HEK293 (cell line): Measurements from ENCODE around the gene CCSER1.

Experiments
- CTCF ChIA-PET: fragments of 350-600 bp; formaldehyde crosslinking; extraction: SDS; loops from one replicate; lab custom pipeline; 2021; ENCODE audit warnings: antibody characterized with exemption; lab: Yijun Ruan, JAX
- POLR2A ChIA-PET: fragments of 300-600 bp; formaldehyde crosslinking; extraction: SDS; loops from one replicate; lab custom pipeline; 2020; ENCODE audit warnings: antibody characterized with exemption, inconsistent platforms; lab: Yijun Ruan, JAX
- H3K27ac ChIP-seq: fragments of 200-500 bp; sonication (Bioruptor generic); 2 replicates; pipeline ENCODE4 v1.5.1; 2014; ENCODE audit warnings: low read depth, low read length, control low read depth, inconsistent platforms; ENCODE audit errors: extremely low read depth
- H3K36me3 ChIP-seq, 2 experiments: fragments of 200-500 bp in 1 of 2; sonication (Bioruptor generic) in 1 of 2; 1 replicate in 1 of 2; 2 replicates in 1 of 2; pipeline ENCODE4 v1.5.1; 2014 to 2017; ENCODE audit warnings: inconsistent platforms in 2 of 2, low read length in 2 of 2; ENCODE audit not compliant: control insufficient read depth in 2 of 2, insufficient read depth in 1 of 2
- H3K4me1 ChIP-seq: fragments of 200-500 bp; sonication (Bioruptor generic); 2 replicates; pipeline ENCODE4 v1.5.1; 2014; ENCODE audit warnings: mild to moderate bottlenecking, low read length, inconsistent platforms; ENCODE audit not compliant: control insufficient read depth, insufficient read depth
- H3K4me3 ChIP-seq: 2 replicates; pipeline ENCODE4 v1.5.1; 2011; ENCODE audit warnings: low read depth, mild to moderate bottlenecking, control low read depth, low read length, moderate library complexity
- H3K9me3 ChIP-seq: fragments of 200-500 bp; sonication (Bioruptor generic); 2 replicates; pipeline ENCODE4 v1.5.1; 2014; ENCODE audit warnings: low read depth, low read length, inconsistent platforms; ENCODE audit not compliant: control insufficient read depth, insufficient read depth
- GLI4 ChIP-seq: fragments of 450-650 bp; formaldehyde crosslinking; IDR thresholded peaks from 2 replicates; pipeline ENCODE4 v1.5.1; 2016; ENCODE audit warnings: missing biosample characterization, missing genetic modification characterization
- HOXA7 ChIP-seq: sonication (generic); formaldehyde crosslinking; IDR thresholded peaks from 2 replicates; pipeline ENCODE4 v1.8.1; 2022; ENCODE audit warnings: missing genetic modification reagents, borderline replicate concordance
- HOXC10 ChIP-seq: sonication (generic); formaldehyde crosslinking; IDR thresholded peaks from 2 replicates; pipeline ENCODE4 v1.8.1; 2023; ENCODE audit warnings: mild to moderate bottlenecking, missing genetic modification reagents
- SP7 ChIP-seq: fragments of 450-650 bp; formaldehyde crosslinking; IDR thresholded peaks from 2 replicates; pipeline ENCODE4 v1.5.1; 2016; ENCODE audit warnings: missing biosample characterization, missing genetic modification characterization
- WT1 ChIP-seq: fragments of 450-650 bp; formaldehyde crosslinking; IDR thresholded peaks from 2 replicates; pipeline ENCODE4 v1.5.1; 2016; ENCODE audit warnings: missing biosample characterization, missing genetic modification characterization
- ZFHX2 ChIP-seq: fragments of 450-650 bp; formaldehyde crosslinking; conservative IDR thresholded peaks from 2 replicates; pipeline ENCODE4 v1.5.1; 2016; ENCODE audit warnings: missing biosample characterization, missing genetic modification characterization
- ZFP37 ChIP-seq: fragments of 450-650 bp; formaldehyde crosslinking; IDR thresholded peaks from 2 replicates; pipeline ENCODE4 v1.5.1; 2016; ENCODE audit warnings: missing biosample characterization, missing genetic modification characterization
- ZNF132 ChIP-seq: fragments of 450-650 bp; formaldehyde crosslinking; IDR thresholded peaks from 2 replicates; pipeline ENCODE4 v1.5.1; 2017; ENCODE audit warnings: missing biosample characterization, missing genetic modification characterization, borderline replicate concordance
- ZNF202 ChIP-seq: fragments of 450-650 bp; formaldehyde crosslinking; IDR thresholded peaks from 2 replicates; pipeline ENCODE4 v1.5.1; 2016; ENCODE audit warnings: missing biosample characterization, missing genetic modification characterization, borderline replicate concordance
- ZNF223 ChIP-seq: fragments of 450-650 bp; formaldehyde crosslinking; IDR thresholded peaks from 2 replicates; pipeline ENCODE4 v1.5.1; 2016; ENCODE audit warnings: missing biosample characterization, missing genetic modification characterization
- ZNF266 ChIP-seq: fragments of 450-650 bp; formaldehyde crosslinking; IDR thresholded peaks from 2 replicates; pipeline ENCODE4 v1.5.1; 2016; ENCODE audit warnings: missing biosample characterization, missing genetic modification characterization, low read depth
- ZNF416 ChIP-seq: fragments of 450-650 bp; formaldehyde crosslinking; IDR thresholded peaks from 2 replicates; pipeline ENCODE4 v1.5.1; 2016; ENCODE audit warnings: missing biosample characterization, missing genetic modification characterization
- ZNF521 ChIP-seq: fragments of 450-650 bp; formaldehyde crosslinking; IDR thresholded peaks from 2 replicates; pipeline ENCODE4 v1.5.1; 2017; ENCODE audit warnings: missing biosample characterization, mild to moderate bottlenecking, missing genetic modification characterization
- ZNF600 ChIP-seq: fragments of 450-650 bp; formaldehyde crosslinking; IDR thresholded peaks from 2 replicates; pipeline ENCODE4 v1.5.1; 2016; ENCODE audit warnings: missing biosample characterization, missing genetic modification characterization
- ZNF670 ChIP-seq: fragments of 450-650 bp; formaldehyde crosslinking; IDR thresholded peaks from 2 replicates; pipeline ENCODE4 v1.5.1; 2016; ENCODE audit warnings: missing biosample characterization, missing genetic modification characterization, low read depth
- ZNF677 ChIP-seq: fragments of 450-650 bp; IDR thresholded peaks from 2 replicates; pipeline ENCODE4 v1.5.0; 2018; ENCODE audit warnings: missing biosample characterization, mild to moderate bottlenecking, missing genetic modification characterization, moderate library complexity
- ZNF776 ChIP-seq: fragments of 450-650 bp; formaldehyde crosslinking; IDR thresholded peaks from 2 replicates; pipeline ENCODE4 v1.5.0; 2017; ENCODE audit warnings: missing biosample characterization, missing genetic modification characterization, borderline replicate concordance
- TF ChIP-seq, protein P1 (sequence below): fragments of 450-650 bp; formaldehyde crosslinking; IDR thresholded peaks from 2 replicates; pipeline ENCODE4; 2016; ENCODE audit warnings: missing biosample characterization, missing genetic modification characterization
- TF ChIP-seq, protein P2 (sequence below): fragments of 450-650 bp; formaldehyde crosslinking; IDR thresholded peaks from 2 replicates; pipeline ENCODE4 v1.5.0; 2017; ENCODE audit warnings: missing biosample characterization, missing genetic modification characterization, borderline replicate concordance
- TF ChIP-seq, protein P3 (sequence below): fragments of 450-650 bp; formaldehyde crosslinking; IDR thresholded peaks from 2 replicates; pipeline ENCODE4 v1.5.1; 2016; ENCODE audit warnings: missing biosample characterization, missing genetic modification characterization
- TF ChIP-seq, protein P4 (sequence below): fragments of 450-650 bp; formaldehyde crosslinking; conservative IDR thresholded peaks from 2 replicates; pipeline ENCODE4 v1.5.1; 2016; ENCODE audit warnings: low read depth, missing biosample characterization, missing genetic modification characterization
- TF ChIP-seq, protein P5 (sequence below): fragments of 450-650 bp; formaldehyde crosslinking; IDR thresholded peaks from 2 replicates; pipeline ENCODE4 v1.5.1; 2017; ENCODE audit warnings: missing biosample characterization, missing genetic modification characterization
- TF ChIP-seq, protein P6 (sequence below): fragments of 450-650 bp; formaldehyde crosslinking; optimal IDR thresholded peaks from 2 replicates; pipeline ENCODE3; 2016; ENCODE audit warnings: missing biosample characterization, mild to moderate bottlenecking, missing genetic modification characterization

Gene CCSER1

DNA sequence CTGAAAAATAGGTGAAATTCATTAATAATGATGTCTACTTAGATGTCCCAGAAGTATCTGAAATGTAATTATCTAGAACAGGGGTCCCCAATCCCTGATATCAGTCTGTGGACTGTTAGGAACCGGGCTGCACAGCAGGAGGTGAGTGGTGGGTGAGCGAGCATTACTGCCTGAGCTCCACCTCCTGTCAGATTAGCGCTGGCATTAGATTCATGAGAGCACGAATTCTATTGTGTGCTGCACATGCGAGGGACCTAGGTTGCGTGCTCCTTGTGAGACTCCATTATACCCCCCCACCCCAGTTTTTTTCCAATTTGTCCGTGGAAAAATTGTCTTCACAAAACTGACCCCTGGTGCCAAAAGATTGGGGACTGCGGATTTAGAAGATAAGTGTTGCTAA is 458.8 kb downstream of the CCSER1 start (continued):
- TF ChIP-seq, protein P1, sequence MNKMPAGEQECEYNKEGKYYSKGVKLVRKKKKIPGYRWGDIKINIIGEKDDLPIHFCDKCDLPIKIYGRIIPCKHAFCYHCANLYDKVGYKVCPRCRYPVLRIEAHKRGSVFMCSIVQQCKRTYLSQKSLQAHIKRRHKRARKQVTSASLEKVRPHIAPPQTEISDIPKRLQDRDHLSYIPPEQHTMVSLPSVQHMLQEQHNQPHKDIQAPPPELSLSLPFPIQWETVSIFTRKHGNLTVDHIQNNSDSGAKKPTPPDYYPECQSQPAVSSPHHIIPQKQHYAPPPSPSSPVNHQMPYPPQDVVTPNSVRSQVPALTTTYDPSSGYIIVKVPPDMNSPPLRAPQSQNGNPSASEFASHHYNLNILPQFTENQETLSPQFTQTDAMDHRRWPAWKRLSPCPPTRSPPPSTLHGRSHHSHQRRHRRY (tag by site-specific recombination), result no peak
- TF ChIP-seq HOXC10 (CRISPR knock-in tag) (no peak), GLI4 (tag by site-specific recombination) (no peak), SP7 (tag by site-specific recombination) (no peak), ZNF677 (tag by site-specific recombination) (no peak), WT1 (tag by site-specific recombination) (no peak), ZNF670 (tag by site-specific recombination) (no peak), ZFHX2 (tag by site-specific recombination) (no peak)
- TF ChIP-seq, protein P2, sequence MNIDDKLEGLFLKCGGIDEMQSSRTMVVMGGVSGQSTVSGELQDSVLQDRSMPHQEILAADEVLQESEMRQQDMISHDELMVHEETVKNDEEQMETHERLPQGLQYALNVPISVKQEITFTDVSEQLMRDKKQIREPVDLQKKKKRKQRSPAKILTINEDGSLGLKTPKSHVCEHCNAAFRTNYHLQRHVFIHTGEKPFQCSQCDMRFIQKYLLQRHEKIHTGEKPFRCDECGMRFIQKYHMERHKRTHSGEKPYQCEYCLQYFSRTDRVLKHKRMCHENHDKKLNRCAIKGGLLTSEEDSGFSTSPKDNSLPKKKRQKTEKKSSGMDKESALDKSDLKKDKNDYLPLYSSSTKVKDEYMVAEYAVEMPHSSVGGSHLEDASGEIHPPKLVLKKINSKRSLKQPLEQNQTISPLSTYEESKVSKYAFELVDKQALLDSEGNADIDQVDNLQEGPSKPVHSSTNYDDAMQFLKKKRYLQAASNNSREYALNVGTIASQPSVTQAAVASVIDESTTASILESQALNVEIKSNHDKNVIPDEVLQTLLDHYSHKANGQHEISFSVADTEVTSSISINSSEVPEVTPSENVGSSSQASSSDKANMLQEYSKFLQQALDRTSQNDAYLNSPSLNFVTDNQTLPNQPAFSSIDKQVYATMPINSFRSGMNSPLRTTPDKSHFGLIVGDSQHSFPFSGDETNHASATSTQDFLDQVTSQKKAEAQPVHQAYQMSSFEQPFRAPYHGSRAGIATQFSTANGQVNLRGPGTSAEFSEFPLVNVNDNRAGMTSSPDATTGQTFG (tag by site-specific recombination), result no peak
- TF ChIP-seq, protein P3, sequence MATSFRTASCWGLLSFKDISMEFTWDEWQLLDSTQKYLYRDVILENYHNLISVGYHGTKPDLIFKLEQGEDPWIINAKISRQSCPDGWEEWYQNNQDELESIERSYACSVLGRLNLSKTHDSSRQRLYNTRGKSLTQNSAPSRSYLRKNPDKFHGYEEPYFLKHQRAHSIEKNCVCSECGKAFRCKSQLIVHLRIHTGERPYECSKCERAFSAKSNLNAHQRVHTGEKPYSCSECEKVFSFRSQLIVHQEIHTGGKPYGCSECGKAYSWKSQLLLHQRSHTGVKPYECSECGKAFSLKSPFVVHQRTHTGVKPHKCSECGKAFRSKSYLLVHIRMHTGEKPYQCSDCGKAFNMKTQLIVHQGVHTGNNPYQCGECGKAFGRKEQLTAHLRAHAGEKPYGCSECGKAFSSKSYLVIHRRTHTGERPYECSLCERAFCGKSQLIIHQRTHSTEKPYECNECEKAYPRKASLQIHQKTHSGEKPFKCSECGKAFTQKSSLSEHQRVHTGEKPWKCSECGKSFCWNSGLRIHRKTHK (tag by site-specific recombination), result no peak

DNA sequence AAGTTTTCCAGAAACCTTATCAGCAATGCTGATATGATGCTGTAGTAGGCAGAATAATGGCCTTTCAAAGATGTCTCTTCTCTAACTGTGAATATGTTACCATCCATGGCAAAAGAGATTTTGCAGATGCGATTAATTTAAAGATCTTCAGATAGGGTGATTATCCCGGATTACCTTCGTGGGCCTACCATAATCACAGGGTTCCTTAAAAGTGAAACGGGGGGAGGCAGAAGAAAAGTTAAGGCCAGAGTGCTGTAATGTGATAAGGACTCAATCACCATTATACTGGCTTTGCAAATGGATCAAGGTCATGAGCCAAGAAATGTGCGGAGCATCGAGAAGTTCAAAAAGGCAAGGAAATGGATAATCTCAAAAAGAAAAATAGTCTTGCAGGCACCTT is 459.6 kb downstream of the CCSER1 start:
- TF ChIP-seq ZNF202 (tag by site-specific recombination), result no peak
- TF ChIP-seq WT1 (tag by site-specific recombination), result no peak
- TF ChIP-seq ZNF416 (tag by site-specific recombination), result no peak
- no peak for TF ChIP-seq ZNF223 (tag by site-specific recombination)
- TF ChIP-seq ZNF132, result no peak
- H3K4me3 ChIP-seq, result no peak overlapping the region
- POLR2A ChIA-PET, result no interaction called here
- no peaks in the 10 kb centered on the region for H3K4me1 ChIP-seq
- no peak overlapping the region for H3K27ac ChIP-seq
- no peaks in the 10 kb centered on the region for H3K9me3 ChIP-seq
- CTCF ChIA-PET, result no interaction called here
- no peaks in the 10 kb centered on the region for H3K36me3 ChIP-seq

DNA sequence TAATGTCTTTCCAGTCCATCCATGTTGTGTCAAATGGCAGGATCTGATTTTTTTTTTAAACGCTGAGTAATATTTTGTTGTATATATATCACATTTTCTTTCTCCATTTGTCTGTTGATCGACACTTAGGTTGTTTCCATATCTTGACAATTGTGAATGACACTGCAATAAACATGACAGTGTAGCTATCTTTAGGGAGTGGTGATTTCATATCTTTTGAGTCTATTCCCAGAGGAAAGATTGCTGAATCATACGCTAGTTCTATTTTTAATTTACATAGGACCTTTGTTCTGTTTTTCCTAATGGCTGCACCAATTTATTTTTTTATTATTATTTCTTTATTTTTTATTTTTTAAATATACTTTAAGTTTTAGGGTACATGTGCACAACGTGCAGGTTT is 470.7 kb downstream of the CCSER1 start:
- Histone ChIP-seq H3K36me3 (no peaks in the 10 kb centered on the region), H3K27ac (no peak overlapping the region), H3K4me1 (no peaks in the 10 kb centered on the region), H3K4me3 (no peak overlapping the region), H3K9me3 (no peaks in the 10 kb centered on the region)
- CTCF ChIA-PET, result no interaction called here
- POLR2A ChIA-PET, result no interaction called here
- no peak for TF ChIP-seq ZNF776
- TF ChIP-seq, protein P4, sequence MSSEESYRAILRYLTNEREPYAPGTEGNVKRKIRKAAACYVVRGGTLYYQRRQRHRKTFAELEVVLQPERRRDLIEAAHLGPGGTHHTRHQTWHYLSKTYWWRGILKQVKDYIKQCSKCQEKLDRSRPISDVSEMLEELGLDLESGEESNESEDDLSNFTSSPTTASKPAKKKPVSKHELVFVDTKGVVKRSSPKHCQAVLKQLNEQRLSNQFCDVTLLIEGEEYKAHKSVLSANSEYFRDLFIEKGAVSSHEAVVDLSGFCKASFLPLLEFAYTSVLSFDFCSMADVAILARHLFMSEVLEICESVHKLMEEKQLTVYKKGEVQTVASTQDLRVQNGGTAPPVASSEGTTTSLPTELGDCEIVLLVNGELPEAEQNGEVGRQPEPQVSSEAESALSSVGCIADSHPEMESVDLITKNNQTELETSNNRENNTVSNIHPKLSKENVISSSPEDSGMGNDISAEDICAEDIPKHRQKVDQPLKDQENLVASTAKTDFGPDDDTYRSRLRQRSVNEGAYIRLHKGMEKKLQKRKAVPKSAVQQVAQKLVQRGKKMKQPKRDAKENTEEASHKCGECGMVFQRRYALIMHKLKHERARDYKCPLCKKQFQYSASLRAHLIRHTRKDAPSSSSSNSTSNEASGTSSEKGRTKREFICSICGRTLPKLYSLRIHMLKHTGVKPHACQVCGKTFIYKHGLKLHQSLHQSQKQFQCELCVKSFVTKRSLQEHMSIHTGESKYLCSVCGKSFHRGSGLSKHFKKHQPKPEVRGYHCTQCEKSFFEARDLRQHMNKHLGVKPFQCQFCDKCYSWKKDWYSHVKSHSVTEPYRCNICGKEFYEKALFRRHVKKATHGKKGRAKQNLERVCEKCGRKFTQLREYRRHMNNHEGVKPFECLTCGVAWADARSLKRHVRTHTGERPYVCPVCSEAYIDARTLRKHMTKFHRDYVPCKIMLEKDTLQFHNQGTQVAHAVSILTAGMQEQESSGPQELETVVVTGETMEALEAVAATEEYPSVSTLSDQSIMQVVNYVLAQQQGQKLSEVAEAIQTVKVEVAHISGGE (tag by site-specific recombination), result no peak
- no peak for TF ChIP-seq ZNF266 (tag by site-specific recombination)
- no peak for TF ChIP-seq ZNF521 (tag by site-specific recombination)
- TF ChIP-seq ZNF600 (tag by site-specific recombination), result no peak
- TF ChIP-seq, protein P5, sequence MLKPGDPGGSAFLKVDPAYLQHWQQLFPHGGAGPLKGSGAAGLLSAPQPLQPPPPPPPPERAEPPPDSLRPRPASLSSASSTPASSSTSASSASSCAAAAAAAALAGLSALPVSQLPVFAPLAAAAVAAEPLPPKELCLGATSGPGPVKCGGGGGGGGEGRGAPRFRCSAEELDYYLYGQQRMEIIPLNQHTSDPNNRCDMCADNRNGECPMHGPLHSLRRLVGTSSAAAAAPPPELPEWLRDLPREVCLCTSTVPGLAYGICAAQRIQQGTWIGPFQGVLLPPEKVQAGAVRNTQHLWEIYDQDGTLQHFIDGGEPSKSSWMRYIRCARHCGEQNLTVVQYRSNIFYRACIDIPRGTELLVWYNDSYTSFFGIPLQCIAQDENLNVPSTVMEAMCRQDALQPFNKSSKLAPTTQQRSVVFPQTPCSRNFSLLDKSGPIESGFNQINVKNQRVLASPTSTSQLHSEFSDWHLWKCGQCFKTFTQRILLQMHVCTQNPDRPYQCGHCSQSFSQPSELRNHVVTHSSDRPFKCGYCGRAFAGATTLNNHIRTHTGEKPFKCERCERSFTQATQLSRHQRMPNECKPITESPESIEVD (tag by site-specific recombination), result no peak
- no peak for TF ChIP-seq ZFP37
- no peak for TF ChIP-seq HOXA7 (CRISPR knock-in tag)
- TF ChIP-seq, protein P6, sequence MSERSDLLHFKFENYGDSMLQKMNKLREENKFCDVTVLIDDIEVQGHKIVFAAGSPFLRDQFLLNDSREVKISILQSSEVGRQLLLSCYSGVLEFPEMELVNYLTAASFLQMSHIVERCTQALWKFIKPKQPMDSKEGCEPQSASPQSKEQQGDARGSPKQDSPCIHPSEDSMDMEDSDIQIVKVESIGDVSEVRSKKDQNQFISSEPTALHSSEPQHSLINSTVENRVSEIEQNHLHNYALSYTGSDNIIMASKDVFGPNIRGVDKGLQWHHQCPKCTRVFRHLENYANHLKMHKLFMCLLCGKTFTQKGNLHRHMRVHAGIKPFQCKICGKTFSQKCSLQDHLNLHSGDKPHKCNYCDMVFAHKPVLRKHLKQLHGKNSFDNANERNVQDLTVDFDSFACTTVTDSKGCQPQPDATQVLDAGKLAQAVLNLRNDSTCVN, result no peak
